Astrocyte (in vitro differentiated cells and primary cell): ENCODE measurements around the gene KMT2A. TPM values are rescaled to one million over a fixed set of nuclear protein-coding genes. Genes with fewer than 3 reads are reported as not detected.
"Not testable (repeated sequence)": the region's sequence is repeated elsewhere in the genome, so short reads cannot be mapped to it uniquely, and the experiment has no call there.

Experiments used
- DNase-seq: peaks from one replicate; pipeline ENCODE4 v3.0.0-alpha.2; 2010; ENCODE audit warnings: low read depth
- FAIRE-seq: peaks from 2 replicates; lab custom pipeline; 2011; peaks lifted over from hg19 to GRCh38; lab: Jason Lieb, UNC
- H2AFZ ChIP-seq: 2 replicates; pipeline ENCODE4 v1.6.0; 2012; ENCODE audit warnings: low read depth, low read length, inconsistent platforms
- H3K27ac ChIP-seq: 2 replicates; pipeline ENCODE4 v1.5.1; 2011; ENCODE audit warnings: low read depth, low read length, inconsistent platforms
- H3K27me3 ChIP-seq: 2 replicates; pipeline ENCODE4 v1.6.0; 2011; ENCODE audit warnings: low read length, inconsistent platforms; ENCODE audit not compliant: insufficient read depth
- H3K36me3 ChIP-seq: 2 replicates; pipeline ENCODE4 v1.5.1; 2011; ENCODE audit warnings: low read length, inconsistent platforms; ENCODE audit not compliant: insufficient read depth
- H3K4me1 ChIP-seq: 2 replicates; pipeline ENCODE4 v1.5.1; 2011; ENCODE audit warnings: low read length, inconsistent platforms; ENCODE audit not compliant: insufficient read depth
- H3K4me2 ChIP-seq: 2 replicates; pipeline ENCODE4 v1.6.0; 2012; ENCODE audit warnings: low read length, inconsistent platforms
- H3K4me3 ChIP-seq: 2 replicates; pipeline ENCODE4 v1.5.1; 2011; ENCODE audit warnings: low read depth, mild to moderate bottlenecking, low read length, inconsistent platforms; ENCODE audit not compliant: insufficient read depth
- H3K79me2 ChIP-seq: 2 replicates; pipeline ENCODE4 v1.6.0; 2012; ENCODE audit warnings: mild to moderate bottlenecking, low read length, inconsistent platforms; ENCODE audit not compliant: insufficient read depth
- H3K9ac ChIP-seq: 2 replicates; pipeline ENCODE4 v1.6.0; 2012; ENCODE audit warnings: mild to moderate bottlenecking, low read length, inconsistent platforms
- H3K9me3 ChIP-seq: 2 replicates; pipeline ENCODE4 v1.5.1; 2012; ENCODE audit warnings: low read depth, mild to moderate bottlenecking, low read length, inconsistent platforms; ENCODE audit not compliant: insufficient read depth
- H4K20me1 ChIP-seq: 2 replicates; pipeline ENCODE4 v1.6.0; 2012; ENCODE audit warnings: low read length, inconsistent platforms; ENCODE audit not compliant: insufficient read depth
- H3K27ac Mint-ChIP-seq: one replicate; pipeline ENCODE4 v1.8.0; 2021; ENCODE audit warnings: mild to moderate bottlenecking, mixed read lengths; ENCODE audit not compliant: unreplicated experiment
- H3K27me3 Mint-ChIP-seq: one replicate; pipeline ENCODE4 v1.8.0; 2021; ENCODE audit warnings: low read depth, mixed read lengths; ENCODE audit not compliant: unreplicated experiment
- H3K36me3 Mint-ChIP-seq: one replicate; pipeline ENCODE4 v1.8.0; 2021; ENCODE audit warnings: low read depth, mixed read lengths; ENCODE audit not compliant: unreplicated experiment
- H3K4me1 Mint-ChIP-seq: one replicate; pipeline ENCODE4 v1.8.0; 2021; ENCODE audit warnings: low read depth, mixed read lengths; ENCODE audit not compliant: unreplicated experiment
- H3K4me3 Mint-ChIP-seq: one replicate; pipeline ENCODE4 v1.8.0; 2021; ENCODE audit warnings: mild to moderate bottlenecking, moderate library complexity, mixed read lengths; ENCODE audit not compliant: unreplicated experiment
- H3K9me3 Mint-ChIP-seq: one replicate; pipeline ENCODE4 v1.8.0; 2021; ENCODE audit warnings: mild to moderate bottlenecking, mixed read lengths; ENCODE audit not compliant: unreplicated experiment
- CTCF ChIP-seq: IDR thresholded peaks from 2 replicates; pipeline ENCODE4 v1.5.1; 2011; ENCODE audit warnings: low read depth, mild to moderate bottlenecking, inconsistent platforms, low read length, moderate library complexity; ENCODE audit not compliant: insufficient read depth
- EZH2 ChIP-seq: IDR thresholded peaks from 2 replicates; pipeline ENCODE4 v1.6.1; 2012; ENCODE audit warnings: mild to moderate bottlenecking, low read length, inconsistent platforms; ENCODE audit not compliant: insufficient read depth
- total RNA-seq: library from RNA; stranded (reverse); gene quantifications from 2 replicates; pipeline ENCODE4 v1.2.1, GENCODE V29; 2021

KMT2A gene
- total RNA-seq, 1 donor from 2014 or later, result 60.0 TPM

- Histone ChIP-seq H3K9ac (peak overlapping the region; percentile 24), H3K4me1 (peaks cover 9% of the 10 kb centered on the region), H2AFZ (no peak overlapping the region), H3K36me3 (peaks cover 2% of the 10 kb centered on the region), H3K4me2 (peak overlapping the region; percentile 13), H3K9me3 (no peaks in the 10 kb centered on the region), H3K27ac (no peak overlapping the region), H3K4me3 (no peak overlapping the region), H3K79me2 (no peaks in the 10 kb centered on the region), H4K20me1 (no peaks in the 10 kb centered on the region), H3K27me3 (no peaks in the 10 kb centered on the region)
- Mint-ChIP-seq H3K4me3 (no peak overlapping the region), H3K27ac (no peak overlapping the region), H3K27me3 (no peaks in the 10 kb centered on the region), H3K4me1 (peaks cover 11% of the 10 kb centered on the region), H3K36me3 (peaks cover 2% of the 10 kb centered on the region), H3K9me3 (no peaks in the 10 kb centered on the region)
- no peak for FAIRE-seq
- no peak for DNase-seq
- TF ChIP-seq CTCF (no peak), EZH2 (no peak)
Measured at GRCh38 chr11:118415062-118415738, 21.1 kb upstream of the KMT2A start.

- Histone ChIP-seq H3K4me1 (peaks cover 9% of the 10 kb centered on the region), H2AFZ (no peak overlapping the region), H3K27ac (no peak overlapping the region), H4K20me1 (no peaks in the 10 kb centered on the region), H3K9ac (peak overlapping the region; percentile 24), H3K36me3 (no peaks in the 10 kb centered on the region), H3K79me2 (no peaks in the 10 kb centered on the region), H3K9me3 (no peaks in the 10 kb centered on the region), H3K4me2 (peak overlapping the region; percentile 13), H3K4me3 (no peak overlapping the region), H3K27me3 (no peaks in the 10 kb centered on the region)
- Mint-ChIP-seq H3K4me1 (peaks cover 11% of the 10 kb centered on the region), H3K9me3 (no peaks in the 10 kb centered on the region), H3K4me3 (no peak overlapping the region), H3K27me3 (no peaks in the 10 kb centered on the region), H3K27ac (no peak overlapping the region), H3K36me3 (no peaks in the 10 kb centered on the region)
- FAIRE-seq (peak; percentile 93), DNase-seq (peak; percentile 94)
- TF ChIP-seq EZH2 (no peak), CTCF (no peak)
Measured at GRCh38 chr11:118415739-118416068, 20.6 kb upstream of the KMT2A start.

- H4K20me1 ChIP-seq, H3K9me3 ChIP-seq, H3K4me3 Mint-ChIP-seq, H3K79me2 ChIP-seq, H3K4me1 ChIP-seq, H3K4me2 ChIP-seq, H3K36me3 ChIP-seq, H3K4me3 ChIP-seq, H3K27ac ChIP-seq, H3K27me3 ChIP-seq, H3K9me3 Mint-ChIP-seq, H3K9ac ChIP-seq, H3K27me3 Mint-ChIP-seq, H3K27ac Mint-ChIP-seq, FAIRE-seq, DNase-seq, H3K36me3 Mint-ChIP-seq, H2AFZ ChIP-seq: not testable (repeated sequence)
- peaks cover 11% of the 10 kb centered on the region for H3K4me1 Mint-ChIP-seq
Measured at GRCh38 chr11:118416900-118417299, 19.4 kb upstream of the KMT2A start.
